Measurements from ENCODE around the gene DLK2.
A peak's percentile ranks its signal among the peaks of the same experiment; 100 is the strongest.
"Not testable (repeated sequence)": the region's sequence is repeated elsewhere in the genome, so short reads cannot be mapped to it uniquely, and the experiment has no call there.

The DLK2 gene

DNA sequence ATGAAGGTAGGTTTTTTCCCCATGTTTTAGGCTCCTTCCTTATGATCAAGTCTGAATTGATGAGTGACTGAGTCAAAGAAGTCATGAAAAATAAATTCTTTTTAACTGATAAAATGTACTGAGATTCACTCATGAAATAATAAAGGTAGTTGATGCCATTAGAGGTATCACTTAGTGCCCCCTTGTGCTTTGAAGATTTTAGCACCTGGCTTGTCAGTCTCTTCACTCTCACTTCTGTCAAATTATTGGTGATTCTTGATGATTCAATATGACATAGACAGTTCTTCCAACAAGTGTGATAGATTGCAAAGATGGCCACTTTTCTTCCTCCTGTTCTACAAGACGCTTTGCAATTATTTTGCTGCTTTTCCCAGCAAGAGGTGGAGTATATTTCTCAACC lies 4.2 kb upstream of the DLK2 start:
- TF ChIP-seq CTCF (IDR thresholded peaks at IDR 0.05; ENCODE audit: control extremely low read depth, extremely low read depth, low read depth, missing control alignments), result no peak
- no peak for DNase-seq (ENCODE audit: extremely low spot score)
- ChIA-PET POLR2A (no interaction called here), CTCF (interaction anchor here (1.0 kb wide), 1 partner anchor 32 kb away, joined by 3 read pairs; the partner anchor contains the start of gene ABCC10)

- CTCF ChIA-PET; DNase-seq (ENCODE audit: extremely low spot score): not testable (repeated sequence)
- POLR2A ChIA-PET, result interaction anchor here (1.0 kb wide), 1 partner anchor 20 kb away, joined by 3 read pairs; no protein-coding TSS in a partner anchor
These were observed 2.8 kb upstream of the DLK2 start for GRCh38 chr6:43458154-43458553.

DNA sequence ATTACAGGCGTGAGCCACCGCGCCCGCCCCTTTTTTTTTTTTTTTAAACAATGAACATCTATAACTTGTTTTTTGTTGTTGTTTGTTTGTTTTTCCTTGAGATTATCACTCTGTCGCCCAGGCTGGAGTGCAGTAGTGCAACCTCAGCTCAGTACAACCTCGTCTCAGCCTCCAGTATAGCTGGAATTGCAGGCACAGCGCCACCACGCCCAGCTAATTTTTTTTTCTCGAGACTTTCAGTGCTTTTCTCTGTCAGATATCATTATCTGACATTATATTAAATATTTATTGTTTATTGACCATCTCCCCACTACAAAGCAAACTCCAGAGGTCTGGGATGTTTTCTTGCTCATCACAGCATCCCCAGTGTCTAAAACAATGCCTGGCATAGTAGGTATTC lies 2.3 kb upstream of the DLK2 start:
- TF ChIP-seq CTCF (IDR thresholded peaks at IDR 0.05; ENCODE audit: control extremely low read depth, extremely low read depth, low read depth, missing control alignments), result no peak
- CTCF ChIA-PET, result interaction anchor here (3.0 to 5.7 kb wide), 2 partner anchors 38 to 48 kb away, joined by 15 to 70 read pairs; no protein-coding TSS in a partner anchor
- POLR2A ChIA-PET, result interaction anchor here (0.7 to 1.0 kb wide), 2 partner anchors 20 to 58 kb away, joined by 3 read pairs; no protein-coding TSS in a partner anchor
- no peak for DNase-seq (ENCODE audit: extremely low spot score)

DNA sequence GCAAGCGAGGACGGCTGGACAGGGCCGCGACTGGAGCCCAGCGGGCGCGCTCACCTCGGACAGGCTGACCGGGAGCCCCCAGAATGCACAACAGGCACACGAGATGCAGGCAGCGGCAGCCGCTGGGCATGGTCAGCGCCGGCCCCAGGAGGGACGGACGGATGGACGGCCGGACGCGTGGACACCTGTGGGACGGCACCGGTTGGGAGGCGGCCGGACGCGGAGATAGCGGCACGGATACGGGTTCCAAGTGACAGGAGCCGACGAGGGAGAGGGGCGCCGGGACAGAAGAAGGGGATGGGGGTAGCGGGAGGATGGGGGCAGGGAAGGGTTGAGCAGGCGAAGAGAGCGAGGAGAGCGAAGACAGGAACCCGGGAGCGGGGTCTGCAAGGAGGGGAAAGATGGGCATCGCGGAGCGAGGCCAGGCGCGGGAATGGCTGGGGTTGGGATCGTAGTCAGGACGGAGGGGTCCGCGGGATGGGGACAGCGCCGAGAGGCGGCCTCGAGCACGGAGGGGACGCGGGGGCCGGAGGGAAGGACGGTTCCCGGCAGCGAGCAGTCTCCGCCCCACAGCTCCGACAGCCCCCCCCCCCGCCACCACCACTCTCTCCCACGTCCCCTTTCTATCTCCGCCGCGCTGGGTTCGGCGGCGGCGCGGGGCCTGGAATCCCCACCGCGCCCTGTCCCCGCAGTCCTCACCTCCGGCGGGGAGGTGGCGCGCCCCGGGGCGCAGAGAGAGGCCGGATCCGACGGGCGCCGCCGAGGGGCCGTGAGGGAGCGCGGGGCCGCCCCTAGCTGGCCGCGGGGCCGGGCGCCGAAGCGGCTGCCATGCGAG lies 435 bp downstream of the DLK2 start:
- no peak for TF ChIP-seq CTCF (IDR thresholded peaks at IDR 0.05; ENCODE audit: control extremely low read depth, extremely low read depth, low read depth, missing control alignments)
- ChIA-PET CTCF (interaction anchor here (0.8 to 5.7 kb wide), 18 partner anchors 9 to 192 kb away, joined by 3 to 70 read pairs (median 4); partner anchors contain the start of gene ZNF318), POLR2A (no interaction called here)
- DNase-seq (ENCODE audit: extremely low spot score), result peak; percentile 67

DNA sequence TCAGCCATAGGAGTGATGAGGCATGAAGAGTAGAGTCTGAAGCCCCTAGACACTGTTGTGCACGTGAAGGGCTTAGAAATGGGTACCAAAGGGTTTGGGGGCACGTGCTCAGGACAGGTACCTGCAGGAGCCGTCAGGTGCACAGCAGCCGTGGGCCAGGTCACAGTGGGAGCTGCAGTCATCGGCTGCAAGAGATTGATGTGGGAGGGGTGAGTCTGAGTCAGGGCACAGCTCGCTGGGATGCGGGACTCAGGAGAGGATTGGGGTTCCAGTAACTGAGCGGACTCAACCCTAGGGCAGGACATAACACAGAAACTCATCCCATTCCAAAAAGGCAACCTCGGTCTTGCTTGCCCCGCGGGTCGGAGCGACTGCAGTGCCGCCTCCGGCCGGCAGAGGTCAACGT lies 1.1 kb downstream of the DLK2 start:
- peak; percentile 83 for DNase-seq (ENCODE audit: extremely low spot score)
- ChIA-PET POLR2A (no interaction called here), CTCF (interaction anchor here (0.6 to 5.7 kb wide), 13 partner anchors 8 to 223 kb away, joined by 3 to 70 read pairs (median 3); no protein-coding TSS in a partner anchor)
- peak; percentile 95 for TF ChIP-seq CTCF (IDR thresholded peaks at IDR 0.05; ENCODE audit: control extremely low read depth, extremely low read depth, low read depth, missing control alignments)

DNA sequence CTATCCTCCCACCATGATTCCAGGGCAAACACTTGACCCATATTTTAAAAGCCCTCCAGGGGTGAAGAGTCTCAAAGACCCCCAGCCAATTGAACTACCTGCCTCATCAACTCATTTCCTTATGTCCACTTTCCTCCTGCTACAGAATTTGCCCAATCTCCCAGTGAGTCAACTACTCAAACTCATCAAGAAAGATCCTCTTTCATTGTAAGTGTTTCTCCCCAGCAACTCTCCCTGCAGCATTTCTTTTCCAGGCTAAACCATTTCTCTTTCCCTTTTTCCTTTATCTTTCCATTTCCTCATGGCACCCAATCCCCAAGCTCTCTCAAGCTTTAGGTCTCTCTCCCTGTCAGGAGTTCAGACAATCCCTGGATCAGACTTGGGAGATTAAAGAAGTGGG lies 1.5 kb downstream of the DLK2 start:
- POLR2A ChIA-PET, result no interaction called here
- no peak for TF ChIP-seq CTCF (IDR thresholded peaks at IDR 0.05; ENCODE audit: control extremely low read depth, extremely low read depth, low read depth, missing control alignments)
- CTCF ChIA-PET, result interaction anchor here (0.6 to 5.7 kb wide), 13 partner anchors 8 to 222 kb away, joined by 3 to 70 read pairs (median 3); no protein-coding TSS in a partner anchor
- no peak for DNase-seq (ENCODE audit: extremely low spot score)

GRCh38 chr6:43452896-43453295 lies 2.5 kb downstream of the DLK2 start:
- CTCF ChIA-PET, result interaction anchor here (0.7 to 5.7 kb wide), 7 partner anchors 18 to 221 kb away, joined by 3 to 70 read pairs (median 5); no protein-coding TSS in a partner anchor
- no peak for TF ChIP-seq CTCF (IDR thresholded peaks at IDR 0.05; ENCODE audit: control extremely low read depth, extremely low read depth, low read depth, missing control alignments)
- DNase-seq (ENCODE audit: extremely low spot score), result no peak
- POLR2A ChIA-PET, result no interaction called here

Data from GM10248 (cell line).